ENCODE measurements around the gene IBSP.

GRCh38 chr4:87834401-87834800 is 35.0 kb downstream of the IBSP start:
- no peak for TF ChIP-seq POLR2AphosphoS5 (IDR thresholded peaks at IDR 0.05)
- no peak for TF ChIP-seq CTCF (IDR thresholded peaks at IDR 0.05)
- TF ChIP-seq EP300 (IDR thresholded peaks at IDR 0.05) = no peak

Data from sigmoid colon (tissue), 4 donors.